ENCODE measurements around the gene CD248.

- TF ChIP-seq CTCF (conservative IDR thresholded peaks at IDR 0.05 in 1 of 2, IDR thresholded peaks at IDR 0.05 in 1 of 2; ENCODE audit: extremely low read depth in 1 of 2, insufficient read depth in 1 of 2, low read depth in 1 of 2, low read length in 2 of 2) = no peak
- no peak for TF ChIP-seq EZH2 (IDR thresholded peaks at IDR 0.05; ENCODE audit: borderline replicate concordance, low read length)
Measured at GRCh38 chr11:66268244-66268951, 48.4 kb downstream of the CD248 start, which contains the start of gene RAB1B.
